Measurements from ENCODE around the gene ULK4. TPM values are rescaled to one million over a fixed set of nuclear protein-coding genes. Genes with fewer than 3 reads are reported as not detected.

ULK4 gene
- total RNA-seq, 2 experiments from 2014 or later = 6.8 to 6.9 TPM

DNA sequence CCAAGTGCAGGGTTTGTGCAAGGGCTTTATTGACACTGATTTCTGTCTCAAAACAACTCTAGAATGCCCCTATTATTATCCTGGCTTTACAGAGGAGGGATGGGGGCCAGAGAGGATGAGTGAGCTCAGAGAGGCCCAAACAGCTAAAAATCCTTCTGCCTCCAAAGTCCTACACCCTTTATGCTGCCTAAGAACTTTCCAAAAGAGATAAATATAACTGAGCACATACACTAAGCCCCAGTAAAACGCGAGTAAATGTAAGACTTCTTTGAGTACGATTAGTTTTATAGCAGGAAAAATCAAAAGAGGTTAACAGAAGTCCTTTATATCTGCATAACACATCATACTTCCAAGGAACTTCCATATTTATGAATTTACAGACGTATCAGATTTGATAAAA lies 613.5 kb downstream of the ULK4 start:
- intact Hi-C loops (cut with micrococcal nuclease) = no loop called here
- Mint-ChIP-seq H3K36me3 (ENCODE audit: low read depth) (peaks cover 2% of the 10 kb centered on the region), H3K9me3 (peaks cover 9% of the 10 kb centered on the region), H3K4me1 (ENCODE audit: low read depth) (no peaks in the 10 kb centered on the region), H3K4me3 (no peak overlapping the region), H3K27ac (no peak overlapping the region), H3K27me3 (no peaks in the 10 kb centered on the region)
- TF ChIP-seq, protein P1, sequence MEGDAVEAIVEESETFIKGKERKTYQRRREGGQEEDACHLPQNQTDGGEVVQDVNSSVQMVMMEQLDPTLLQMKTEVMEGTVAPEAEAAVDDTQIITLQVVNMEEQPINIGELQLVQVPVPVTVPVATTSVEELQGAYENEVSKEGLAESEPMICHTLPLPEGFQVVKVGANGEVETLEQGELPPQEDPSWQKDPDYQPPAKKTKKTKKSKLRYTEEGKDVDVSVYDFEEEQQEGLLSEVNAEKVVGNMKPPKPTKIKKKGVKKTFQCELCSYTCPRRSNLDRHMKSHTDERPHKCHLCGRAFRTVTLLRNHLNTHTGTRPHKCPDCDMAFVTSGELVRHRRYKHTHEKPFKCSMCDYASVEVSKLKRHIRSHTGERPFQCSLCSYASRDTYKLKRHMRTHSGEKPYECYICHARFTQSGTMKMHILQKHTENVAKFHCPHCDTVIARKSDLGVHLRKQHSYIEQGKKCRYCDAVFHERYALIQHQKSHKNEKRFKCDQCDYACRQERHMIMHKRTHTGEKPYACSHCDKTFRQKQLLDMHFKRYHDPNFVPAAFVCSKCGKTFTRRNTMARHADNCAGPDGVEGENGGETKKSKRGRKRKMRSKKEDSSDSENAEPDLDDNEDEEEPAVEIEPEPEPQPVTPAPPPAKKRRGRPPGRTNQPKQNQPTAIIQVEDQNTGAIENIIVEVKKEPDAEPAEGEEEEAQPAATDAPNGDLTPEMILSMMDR (IDR thresholded peaks at IDR 0.05) = no peak
- DNase-seq (no peak), ATAC-seq (no peak)
- POLR2A ChIA-PET = no interaction called here
- CTCF ChIA-PET = no interaction called here

DNA sequence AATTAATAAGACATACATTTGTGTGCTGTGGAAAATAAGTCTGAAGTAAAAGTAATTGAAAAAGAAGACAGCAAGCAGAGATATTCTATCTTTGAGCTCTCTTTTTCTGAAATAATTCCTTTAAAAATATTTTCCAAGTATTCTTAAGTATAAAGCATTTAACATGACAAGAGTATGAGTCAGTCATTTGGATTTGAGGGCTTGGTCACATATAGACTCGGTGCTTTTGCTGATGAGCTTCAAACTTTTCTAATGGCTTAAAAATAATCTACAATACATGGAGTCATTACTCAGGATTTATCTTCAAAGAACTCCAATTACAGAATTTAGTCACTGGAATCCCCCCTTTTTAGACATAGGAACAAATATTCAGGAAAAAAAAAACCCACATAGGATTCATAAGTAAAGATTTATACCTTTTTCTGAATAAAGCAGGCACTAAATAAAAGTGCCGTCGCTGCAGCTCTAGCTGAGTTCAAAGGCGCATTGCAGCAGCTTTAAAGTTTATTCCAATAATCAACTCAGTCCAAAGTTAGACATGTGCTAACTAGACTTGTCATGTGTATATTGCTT lies 615.1 kb downstream of the ULK4 start:
- Mint-ChIP-seq H3K36me3 (ENCODE audit: low read depth) (peaks cover 2% of the 10 kb centered on the region), H3K9me3 (peaks cover 9% of the 10 kb centered on the region), H3K27me3 (no peaks in the 10 kb centered on the region), H3K27ac (no peak overlapping the region), H3K4me3 (no peak overlapping the region), H3K4me1 (ENCODE audit: low read depth) (no peaks in the 10 kb centered on the region)
- intact Hi-C loops (cut with micrococcal nuclease) = no loop called here
- POLR2A ChIA-PET = no interaction called here
- TF ChIP-seq, protein P1 (IDR thresholded peaks at IDR 0.05) = no peak
- CTCF ChIA-PET = no interaction called here
- DNase-seq = no peak
- ATAC-seq = no peak

DNA sequence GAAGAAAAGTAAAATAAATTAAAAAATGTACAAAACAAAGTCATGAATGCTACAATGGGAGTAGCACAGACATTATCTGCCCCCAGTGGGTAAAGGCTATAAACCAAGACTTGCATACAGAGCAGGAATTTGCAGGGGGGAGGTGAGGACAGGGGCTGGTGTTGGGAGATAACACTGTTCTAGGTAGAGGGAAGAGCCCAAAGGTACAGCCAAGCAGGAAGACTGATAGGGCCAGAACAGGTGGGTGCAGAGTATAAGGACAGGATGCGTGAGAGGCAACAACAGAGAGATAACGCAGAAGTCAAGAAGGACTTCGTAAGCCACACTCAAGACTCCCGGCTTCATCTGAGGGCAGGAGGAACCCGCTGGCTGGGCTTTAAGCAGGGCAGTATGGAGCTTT lies 616.1 kb downstream of the ULK4 start:
- H3K27ac Mint-ChIP-seq = no peak overlapping the region
- ChIA-PET POLR2A (no interaction called here), CTCF (no interaction called here)
- intact Hi-C loops (cut with micrococcal nuclease) = no loop called here
- peaks cover 2% of the 10 kb centered on the region for H3K36me3 Mint-ChIP-seq (ENCODE audit: low read depth)
- no peaks in the 10 kb centered on the region for H3K4me1 Mint-ChIP-seq (ENCODE audit: low read depth)
- peaks cover 9% of the 10 kb centered on the region for H3K9me3 Mint-ChIP-seq
- TF ChIP-seq, protein P1 (IDR thresholded peaks at IDR 0.05) = no peak
- ATAC-seq (no peak), DNase-seq (no peak)
- no peak overlapping the region for H3K4me3 Mint-ChIP-seq
- H3K27me3 Mint-ChIP-seq = no peaks in the 10 kb centered on the region

DNA sequence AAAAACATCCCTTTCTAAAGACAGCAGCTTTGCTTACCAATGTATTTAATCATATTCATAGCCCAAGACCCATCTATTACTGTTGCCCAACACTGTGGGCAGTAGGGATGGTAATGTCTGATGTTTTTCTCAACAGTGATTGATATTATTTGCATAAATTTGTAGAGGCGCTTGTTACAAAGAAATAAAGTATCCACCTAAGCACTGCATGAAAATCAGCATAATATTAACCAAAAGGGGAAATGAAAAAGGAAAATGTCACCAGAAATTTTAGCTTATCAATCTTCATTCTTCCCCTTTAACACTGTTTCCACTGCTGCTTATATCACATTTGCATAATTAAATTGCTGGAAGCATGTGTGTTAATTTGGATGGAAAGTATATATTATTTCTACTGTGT lies 622.1 kb downstream of the ULK4 start:
- no peaks in the 10 kb centered on the region for H3K27me3 Mint-ChIP-seq
- peaks cover 2% of the 10 kb centered on the region for H3K36me3 Mint-ChIP-seq (ENCODE audit: low read depth)
- TF ChIP-seq, protein P1 (IDR thresholded peaks at IDR 0.05) = no peak
- ChIA-PET CTCF (no interaction called here), POLR2A (no interaction called here)
- H3K4me1 Mint-ChIP-seq (ENCODE audit: low read depth) = no peaks in the 10 kb centered on the region
- no peak for ATAC-seq
- H3K9me3 Mint-ChIP-seq = peaks cover 7% of the 10 kb centered on the region
- no peak for DNase-seq
- intact Hi-C loops (cut with micrococcal nuclease) = no loop called here
- no peak overlapping the region for H3K4me3 Mint-ChIP-seq
- no peak overlapping the region for H3K27ac Mint-ChIP-seq

DNA sequence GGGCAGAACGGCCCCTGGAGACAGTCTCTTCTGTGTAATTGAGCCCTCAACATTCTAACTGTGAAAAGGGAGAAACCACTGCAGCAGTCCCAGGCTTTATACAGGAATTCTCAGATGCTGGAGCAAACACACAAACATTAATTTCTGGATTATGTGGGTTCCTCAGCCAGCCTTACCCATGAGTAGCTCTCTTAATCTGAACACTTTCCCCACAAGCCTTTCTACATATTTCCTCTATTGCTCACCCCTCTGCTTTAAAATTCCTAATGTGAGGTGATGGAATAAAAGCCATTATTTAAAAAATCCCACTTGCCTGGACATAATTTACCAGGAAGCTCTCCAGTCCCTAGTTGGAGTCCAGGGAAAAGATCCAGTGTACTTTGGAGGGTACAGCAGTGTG lies 623.6 kb downstream of the ULK4 start:
- no peak for ATAC-seq
- TF ChIP-seq, protein P1 (IDR thresholded peaks at IDR 0.05) = no peak
- ChIA-PET POLR2A (no interaction called here), CTCF (no interaction called here)
- intact Hi-C loops (cut with micrococcal nuclease) = no loop called here
- no peaks in the 10 kb centered on the region for H3K27me3 Mint-ChIP-seq
- no peaks in the 10 kb centered on the region for H3K4me1 Mint-ChIP-seq (ENCODE audit: low read depth)
- H3K36me3 Mint-ChIP-seq (ENCODE audit: low read depth) = no peaks in the 10 kb centered on the region
- H3K27ac Mint-ChIP-seq = no peak overlapping the region
- no peak overlapping the region for H3K4me3 Mint-ChIP-seq
- H3K9me3 Mint-ChIP-seq = no peaks in the 10 kb centered on the region
- DNase-seq = no peak

Measured in activated CD8-positive, alpha-beta T cell treated with anti-CD3 and anti-CD28 coated beads for 36 hours (primary cell).